Limb (tissue), 2 donors: ENCODE measurements around the gene PLSCR1.
"Not testable (repeated sequence)": the region's sequence is repeated elsewhere in the genome, so short reads cannot be mapped to it uniquely, and the experiment has no call there.

Experiments
- DNase-seq, 2 donors: peaks; one replicate each; pipeline ENCODE4 v3.0.0-alpha.2; 2016; ENCODE audit errors: extremely low spot score in 2 of 2

The PLSCR1 gene

DNA sequence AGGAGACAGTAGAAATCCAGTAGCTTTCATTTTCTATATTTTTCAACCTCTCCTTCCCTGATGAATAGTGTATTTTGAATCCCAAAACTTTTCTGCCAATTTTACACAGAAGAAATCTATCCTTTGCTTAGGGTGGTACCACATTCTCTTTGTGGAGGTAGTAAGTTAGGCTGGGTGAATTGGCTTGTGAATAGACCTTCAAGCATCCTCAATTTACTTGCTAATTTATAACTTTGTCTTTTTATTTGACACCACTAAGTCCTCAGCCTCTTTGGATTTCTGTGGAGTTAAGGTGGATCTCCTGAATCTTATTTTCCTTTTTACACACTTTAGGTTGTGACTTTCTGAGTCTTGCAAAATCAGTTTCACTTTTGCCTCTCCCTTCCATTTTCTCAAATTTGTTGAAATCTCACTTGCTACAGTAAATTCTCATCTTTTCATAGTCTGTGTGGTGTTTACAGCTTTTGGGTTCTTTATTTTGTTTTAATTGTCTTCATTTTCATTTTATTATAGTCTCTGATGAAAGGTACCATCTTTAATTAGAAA is 5.7 kb upstream of the PLSCR1 start:
- no peak for DNase-seq

DNA sequence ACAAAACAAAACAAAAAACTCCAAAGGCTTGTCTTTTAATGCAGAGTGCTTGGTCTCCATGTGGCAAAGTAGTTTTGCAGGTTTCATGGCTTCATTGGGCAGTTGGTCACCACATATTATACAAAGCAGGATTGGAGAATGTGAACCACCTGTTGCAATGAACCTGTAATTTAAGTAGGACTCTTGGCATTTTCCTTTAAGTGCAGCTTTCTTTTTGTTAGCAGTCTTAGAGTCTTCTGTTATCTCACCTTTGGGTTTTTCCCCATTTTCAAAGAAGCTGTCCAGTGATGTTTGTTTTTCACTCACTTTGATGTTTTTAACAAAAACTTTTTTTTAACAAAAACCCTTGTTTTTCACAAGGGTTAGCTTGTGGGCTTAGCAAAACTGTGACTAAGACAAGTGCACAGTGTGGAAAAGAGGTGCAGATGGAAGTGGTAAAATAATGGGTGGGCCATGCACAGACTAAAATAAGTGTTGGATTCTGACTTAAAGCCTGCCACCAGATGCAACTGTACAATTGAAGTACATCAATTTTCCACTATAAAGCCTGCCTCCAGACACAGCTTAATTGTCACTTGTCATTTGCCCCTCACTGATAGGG is 2.9 kb upstream of the PLSCR1 start:
- DNase-seq, result no peak

DNA sequence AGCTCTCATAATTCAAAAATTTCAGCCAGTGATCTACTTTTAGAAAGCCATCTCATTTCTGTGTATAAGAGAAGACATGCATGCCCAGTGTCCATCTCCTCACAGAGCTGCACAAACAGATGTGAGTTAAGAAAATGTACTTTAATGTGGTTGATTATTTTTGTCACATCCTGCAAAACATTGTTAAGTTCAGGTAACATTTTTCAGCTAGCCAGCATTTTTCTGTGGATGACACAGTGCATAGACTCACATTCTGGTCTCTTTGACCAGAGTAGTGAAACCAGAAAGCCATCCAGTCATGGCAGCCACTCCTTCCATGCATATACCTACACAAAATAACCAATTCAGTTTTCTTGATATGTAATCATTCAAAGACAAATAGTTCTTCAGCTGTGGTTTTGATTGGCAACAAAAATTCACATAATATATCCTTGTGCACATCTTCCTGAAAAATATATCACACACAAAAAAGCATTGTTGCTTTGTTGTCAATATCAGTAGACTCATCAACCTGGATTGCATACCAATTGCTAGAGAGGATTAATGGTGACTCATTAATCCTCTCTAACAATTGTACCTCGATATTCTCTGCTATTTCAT is 2.1 kb upstream of the PLSCR1 start:
- DNase-seq, result no peak

DNA sequence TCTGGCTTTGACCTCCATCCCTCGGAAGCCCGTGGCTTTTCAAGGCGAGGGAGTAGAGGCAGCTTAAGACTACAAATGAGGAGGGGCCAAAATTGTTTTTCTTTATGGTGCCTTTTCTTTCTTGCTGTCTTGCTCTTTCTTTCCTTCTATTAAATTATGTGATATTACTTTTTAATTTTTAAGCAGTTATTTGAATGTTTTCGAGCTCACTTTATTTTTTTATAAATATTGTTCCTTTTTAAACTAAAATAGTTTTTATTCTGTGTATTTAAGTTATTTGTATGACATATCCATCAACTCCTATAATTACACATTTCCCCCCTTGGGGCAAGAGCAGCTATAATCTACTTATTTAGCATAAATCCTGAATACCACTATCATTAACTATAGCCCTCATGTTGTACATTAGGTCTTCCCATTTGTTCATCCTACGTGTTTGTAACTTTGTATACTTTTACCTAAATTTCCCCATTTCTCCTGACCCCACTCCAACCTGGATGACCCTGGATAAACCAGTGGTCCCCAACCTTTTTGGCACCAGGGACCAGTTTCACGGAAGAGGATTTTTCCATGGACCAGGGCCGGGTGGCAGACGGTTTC is 622 bp upstream of the PLSCR1 start:
- no peak for DNase-seq

DNA sequence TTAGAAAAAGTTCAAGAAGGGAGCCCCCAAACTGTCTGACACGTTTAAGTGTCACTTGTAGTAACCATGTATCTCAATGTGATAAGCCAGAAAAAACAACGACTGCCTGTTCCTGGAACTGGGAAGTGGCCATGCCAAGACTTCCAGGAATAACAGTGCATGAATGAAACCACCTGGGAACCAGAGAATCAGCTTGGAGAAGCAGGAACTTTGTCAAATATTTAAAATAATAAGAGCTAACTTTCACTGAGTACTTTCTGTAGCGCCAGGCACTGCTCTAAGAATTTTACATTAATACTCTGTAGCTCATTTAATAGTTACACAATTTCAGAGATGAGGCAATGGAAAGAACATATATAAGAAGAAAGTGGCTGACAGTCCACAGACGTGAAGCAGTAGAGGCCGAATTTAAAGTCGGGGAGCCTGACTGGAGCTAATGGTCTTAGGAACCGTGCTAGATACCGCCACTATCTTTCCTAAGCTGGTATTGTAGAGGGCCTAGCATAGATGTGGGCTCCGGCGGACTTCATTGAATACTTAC is 876 bp downstream of the PLSCR1 start:
- DNase-seq, result peak; percentile 36 to 60

DNA sequence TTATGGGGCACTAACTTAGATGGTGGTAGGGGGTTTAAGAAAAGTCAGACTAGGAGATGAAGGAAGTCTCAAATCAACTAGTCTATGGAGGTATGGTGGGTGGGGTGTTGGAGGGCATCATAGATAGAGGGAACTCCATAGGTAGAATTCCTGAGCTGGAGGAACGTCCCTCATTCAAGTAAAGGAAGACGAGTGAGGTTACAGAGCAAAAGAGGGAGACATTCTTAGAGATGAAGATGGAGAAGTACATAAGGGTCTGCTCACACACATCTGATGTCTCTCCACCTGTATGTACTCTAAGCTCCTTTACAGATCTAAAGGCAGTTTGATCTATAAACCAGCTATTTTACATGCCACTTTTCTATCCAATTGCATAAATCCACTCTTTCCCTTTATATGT is 1.4 kb downstream of the PLSCR1 start:
- DNase-seq, result no peak

DNA sequence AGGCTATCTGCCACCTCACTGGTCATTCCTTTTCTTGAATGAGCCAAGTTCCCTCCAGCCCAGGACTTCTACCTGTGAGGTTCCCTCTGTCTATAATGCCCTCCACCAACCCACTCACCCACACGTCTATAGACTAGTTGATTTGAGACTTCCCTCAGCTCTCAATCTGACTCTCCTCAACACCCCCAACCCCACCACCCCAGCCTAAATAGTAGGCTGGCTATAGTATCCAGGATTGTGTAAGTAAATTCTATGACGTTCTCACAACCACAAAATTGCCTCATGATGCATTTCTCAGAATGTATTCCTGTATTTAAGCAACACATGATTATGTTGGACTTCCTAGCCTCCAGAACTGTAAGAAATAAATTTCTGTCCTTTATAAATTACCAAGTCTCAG is 2.2 kb downstream of the PLSCR1 start:
- DNase-seq, result no peak

DNA sequence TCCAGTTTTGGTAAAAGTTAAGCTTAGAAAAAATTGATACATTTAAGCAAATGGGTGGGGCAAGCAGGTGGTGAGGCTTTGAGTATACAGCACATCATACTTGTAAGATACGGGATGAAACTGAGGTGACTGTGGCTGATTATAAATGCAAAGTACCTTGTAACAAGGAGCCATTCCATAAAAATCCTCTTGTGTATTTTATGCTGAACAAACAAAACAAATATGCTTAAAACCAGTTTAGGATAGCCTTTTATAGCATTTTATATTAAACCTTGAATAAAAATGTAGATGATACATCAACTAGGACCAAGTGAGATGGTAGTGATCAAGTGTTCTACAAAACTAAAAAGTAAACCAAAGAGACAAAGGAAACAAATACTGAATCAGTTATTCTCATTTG is 3.4 kb downstream of the PLSCR1 start:
- DNase-seq, result no peak

DNA sequence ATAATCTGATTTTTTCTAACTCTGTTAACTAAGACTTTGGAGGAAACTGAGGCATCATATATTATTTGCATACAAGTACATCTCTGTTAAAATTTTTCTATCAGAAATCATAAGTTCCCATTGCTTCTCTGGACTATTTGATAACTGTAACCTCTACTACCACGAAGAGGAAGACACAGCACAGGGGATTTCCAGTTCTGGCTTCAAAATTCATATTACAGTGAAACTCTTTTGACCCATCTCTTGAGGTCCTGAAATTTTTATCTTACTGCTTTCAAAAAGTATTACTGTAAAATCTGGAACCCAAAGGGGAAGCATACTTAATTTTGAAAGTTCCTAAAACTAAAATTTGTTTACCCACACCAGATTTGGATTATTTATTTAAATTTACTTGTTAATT is 4.2 kb downstream of the PLSCR1 start:
- DNase-seq, result no peak

DNA sequence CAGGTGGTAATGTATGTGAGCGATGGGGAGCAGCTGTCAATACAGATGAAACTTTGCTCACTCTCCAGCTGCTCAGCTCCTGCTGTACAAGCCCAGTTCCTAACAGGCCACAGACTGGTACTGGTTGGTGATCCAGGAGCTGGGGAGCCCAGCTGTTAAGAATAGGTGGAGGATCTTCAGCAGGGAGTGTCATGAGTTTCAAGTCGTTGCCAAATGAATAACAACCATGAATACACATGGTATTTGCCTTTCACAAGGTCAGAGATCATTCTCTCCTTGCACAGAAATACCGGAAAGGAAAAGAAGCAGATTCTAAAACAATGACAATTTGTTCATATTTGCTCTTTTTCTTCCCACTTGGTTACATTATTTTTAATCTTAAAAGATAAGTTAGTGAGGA is 5.1 kb downstream of the PLSCR1 start:
- DNase-seq, result no peak

DNA sequence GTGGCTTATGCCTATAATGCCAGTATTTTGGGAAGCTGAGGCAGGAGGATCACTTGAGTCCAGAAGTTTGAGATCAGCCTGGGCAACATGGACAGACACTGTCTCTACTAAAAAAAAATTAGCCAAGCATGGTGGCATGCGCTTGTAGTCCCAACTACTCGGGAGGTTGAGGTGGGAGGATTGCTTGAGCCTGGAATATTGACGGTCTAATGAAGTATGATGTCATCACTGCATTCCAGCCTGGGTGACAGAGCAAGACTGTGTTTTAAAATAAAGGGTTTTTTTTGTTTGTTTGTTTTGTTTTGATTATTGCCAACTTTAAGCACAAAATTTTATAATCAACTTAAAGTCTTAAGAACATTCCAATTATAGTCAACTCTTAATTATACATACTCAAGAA is 6.8 kb downstream of the PLSCR1 start:
- no peak for DNase-seq

DNA sequence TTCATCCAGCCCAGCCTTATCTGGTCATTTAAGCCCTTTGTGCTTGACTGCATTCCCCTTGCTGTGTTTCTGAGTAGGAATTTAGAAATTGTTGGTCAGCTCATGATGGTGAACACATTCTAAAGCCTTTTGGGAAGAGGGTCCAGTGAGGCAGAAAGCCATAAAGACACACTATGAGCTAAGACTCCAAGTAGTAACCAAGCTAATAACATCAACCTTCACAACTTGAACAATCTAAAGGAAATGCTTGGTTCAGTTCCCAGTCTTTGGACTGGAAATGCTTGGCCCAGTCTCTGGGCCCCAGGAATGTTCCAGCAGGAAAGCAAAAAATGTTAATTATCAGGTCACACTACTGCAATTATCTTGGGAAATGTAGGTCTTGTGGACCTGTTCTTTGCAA is 7.7 kb downstream of the PLSCR1 start:
- no peak for DNase-seq

DNA sequence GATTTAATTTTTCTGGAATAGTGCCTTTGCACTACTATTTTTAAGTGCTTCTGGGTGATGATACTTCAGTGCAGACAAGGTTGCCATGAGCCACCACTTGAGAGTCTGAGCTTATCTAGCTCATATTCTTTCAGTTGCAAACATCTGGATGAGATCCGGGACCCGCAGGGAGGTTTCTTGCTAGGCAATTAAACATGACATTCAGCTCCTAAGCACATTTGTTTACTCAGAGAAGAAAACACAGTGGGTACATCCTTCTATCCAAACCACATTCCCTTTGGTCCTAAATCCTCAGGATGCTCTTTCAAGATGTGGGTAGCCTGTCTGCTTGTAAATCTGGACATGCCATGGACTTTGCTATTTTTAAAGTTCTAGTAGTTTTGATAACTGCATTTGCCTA is 12.0 kb downstream of the PLSCR1 start:
- no peak for DNase-seq

DNA sequence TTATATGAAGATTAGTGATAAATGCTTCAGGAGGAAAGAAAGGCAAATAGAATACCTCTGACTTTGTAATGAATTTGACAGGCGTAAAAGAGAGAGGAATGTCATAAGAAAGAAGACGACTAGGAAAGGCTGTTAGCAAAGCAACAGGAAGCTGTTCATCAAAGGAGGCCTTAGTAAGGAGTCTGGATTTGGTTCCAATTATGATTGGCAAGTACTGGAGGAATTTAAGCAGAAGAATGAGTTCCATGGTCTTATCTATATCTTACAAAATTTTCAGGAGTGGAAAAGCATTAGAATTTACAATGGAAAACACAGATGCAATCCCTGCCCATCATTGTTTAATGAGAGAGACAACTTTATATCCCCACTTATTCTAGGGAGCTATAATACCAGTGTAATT is 13.8 kb downstream of the PLSCR1 start:
- DNase-seq, result no peak

DNA sequence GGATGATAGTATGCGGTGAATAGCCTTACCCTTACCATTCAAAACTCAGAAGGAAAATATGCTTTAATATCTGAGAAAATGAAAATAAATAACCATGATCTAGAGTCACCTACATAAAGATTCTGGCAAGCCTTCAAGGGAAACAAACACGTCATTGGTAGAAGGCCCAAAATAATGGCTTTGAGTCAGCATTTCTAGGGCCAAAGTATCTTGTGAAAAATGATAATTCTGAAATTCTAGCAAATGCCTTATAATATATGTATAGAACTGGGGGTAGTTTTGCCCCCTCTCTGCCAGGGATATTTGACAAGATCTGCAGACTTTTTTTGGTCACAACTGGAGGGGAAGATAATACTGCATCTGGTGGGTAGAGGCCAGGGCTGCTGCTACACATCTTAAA is 15.4 kb downstream of the PLSCR1 start:
- DNase-seq, result no peak

DNA sequence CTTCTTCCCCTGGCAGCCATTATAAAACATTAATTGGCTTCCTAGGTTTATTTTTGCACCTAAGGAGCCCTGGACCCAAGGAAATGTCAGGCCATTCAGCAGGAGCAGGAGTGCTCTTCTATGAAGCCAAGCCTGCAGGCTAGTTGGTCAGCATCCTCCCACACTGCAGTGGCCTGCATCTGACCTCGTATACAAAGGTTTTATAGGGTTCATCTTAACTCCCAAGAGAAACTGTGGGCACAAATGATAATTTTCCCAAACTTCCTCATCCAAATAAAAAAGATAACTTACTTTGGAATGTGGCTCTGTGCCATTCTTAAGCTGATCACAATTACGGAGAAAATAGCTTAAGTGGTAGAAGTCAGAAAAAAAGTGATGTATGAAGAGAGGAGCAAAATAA is 19.4 kb downstream of the PLSCR1 start:
- no peak for DNase-seq

DNA sequence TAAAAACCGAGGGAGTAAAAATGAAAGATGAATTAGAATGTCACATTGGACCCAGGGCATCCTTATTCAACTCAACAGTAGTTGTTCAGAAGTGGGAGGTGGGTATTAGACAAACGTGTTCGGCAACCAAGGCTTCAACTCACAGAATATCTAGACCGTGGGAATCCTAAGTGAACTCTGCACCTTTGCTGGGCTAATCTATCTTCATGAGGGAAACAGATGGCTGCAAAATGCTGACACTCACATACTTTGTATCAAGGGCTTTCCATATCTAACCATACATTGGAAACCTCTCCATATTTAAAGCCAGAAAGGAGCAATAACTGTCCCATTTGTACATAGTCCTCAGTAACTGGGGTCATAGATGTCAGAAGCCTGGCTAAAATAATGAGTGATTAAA is 20.9 kb downstream of the PLSCR1 start:
- no peak for DNase-seq

DNA sequence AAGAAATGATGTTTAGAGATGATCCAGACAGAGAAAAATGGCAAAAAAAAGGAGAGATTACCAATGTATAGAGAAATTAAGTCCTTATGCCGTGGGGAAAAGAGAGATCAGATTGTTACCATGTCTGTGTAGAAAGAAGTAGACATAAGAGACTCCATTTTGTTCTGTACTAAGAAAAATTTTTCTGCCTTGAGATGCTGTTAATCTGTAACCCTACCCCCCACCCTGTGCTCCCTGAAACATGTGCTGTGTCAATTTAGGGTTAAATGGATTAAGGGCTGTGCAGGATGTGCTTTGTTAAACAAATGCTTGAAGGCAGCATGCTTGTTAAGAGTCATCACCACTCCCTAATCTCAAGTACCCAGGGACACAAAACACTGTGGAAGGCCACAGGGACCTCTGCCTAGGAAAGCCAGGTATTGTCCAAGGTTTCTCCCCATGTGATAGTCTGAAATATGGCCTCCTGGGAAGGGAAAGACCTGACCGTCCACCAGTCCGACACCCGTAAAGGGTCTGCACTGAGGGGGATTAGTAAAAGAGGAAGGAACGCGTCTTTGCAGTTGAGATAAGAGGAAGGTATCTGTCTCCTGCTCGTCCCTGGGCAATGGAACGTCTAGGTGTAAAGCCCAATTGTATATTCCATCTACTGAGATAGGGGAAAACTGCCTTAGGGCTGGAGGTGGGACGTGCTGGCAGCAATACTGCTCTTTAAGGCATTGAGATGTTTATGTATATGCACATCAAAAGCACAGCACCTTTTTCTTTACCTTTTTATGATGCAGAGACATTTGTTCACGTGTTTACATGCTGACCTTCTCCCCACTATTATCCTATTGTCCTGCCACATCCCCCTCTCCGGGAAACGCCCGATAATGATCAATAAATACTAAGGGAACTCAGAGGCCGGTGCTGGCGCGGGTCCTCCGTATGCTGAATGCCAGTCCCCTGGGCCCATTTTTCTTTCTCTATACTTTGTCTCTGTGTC is 21.9 kb downstream of the PLSCR1 start:
- not testable (repeated sequence) for DNase-seq

DNA sequence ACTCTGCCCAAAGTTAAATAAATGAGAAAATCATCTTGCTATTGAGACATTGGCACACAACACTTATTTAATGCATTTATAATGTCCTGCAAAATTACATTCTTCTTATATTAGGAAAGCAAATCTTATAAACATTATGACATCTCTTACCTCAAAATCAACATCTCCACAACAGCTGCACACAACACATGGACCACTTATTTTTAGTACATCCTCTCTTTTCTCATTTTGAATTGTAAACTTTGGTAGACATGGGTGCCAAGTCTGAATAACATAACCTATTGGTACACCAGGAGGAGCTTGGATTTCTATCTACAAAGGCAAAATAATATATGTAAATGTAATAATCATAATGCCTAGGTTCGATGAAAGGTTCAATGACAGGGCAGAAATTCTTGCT is 23.0 kb downstream of the PLSCR1 start:
- DNase-seq, result no peak

DNA sequence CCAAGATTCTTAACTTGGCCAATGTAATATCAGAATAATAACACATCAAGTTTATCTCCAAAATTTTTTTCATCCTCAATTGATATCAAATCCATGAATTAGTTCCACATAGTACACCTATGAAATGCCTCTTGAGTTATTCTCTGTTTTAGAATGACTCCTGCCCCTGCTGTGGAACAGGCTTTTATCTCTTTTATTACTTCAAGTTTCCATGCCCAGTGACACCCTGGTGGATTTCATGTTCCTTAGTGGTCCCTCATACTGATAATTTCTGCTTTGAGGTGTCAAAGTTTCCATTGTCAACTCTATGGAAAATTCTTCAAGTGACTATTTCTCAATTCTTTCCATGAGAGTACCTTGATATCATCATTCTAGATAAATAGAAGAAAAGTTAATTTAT is 24.6 kb downstream of the PLSCR1 start:
- no peak for DNase-seq

DNA sequence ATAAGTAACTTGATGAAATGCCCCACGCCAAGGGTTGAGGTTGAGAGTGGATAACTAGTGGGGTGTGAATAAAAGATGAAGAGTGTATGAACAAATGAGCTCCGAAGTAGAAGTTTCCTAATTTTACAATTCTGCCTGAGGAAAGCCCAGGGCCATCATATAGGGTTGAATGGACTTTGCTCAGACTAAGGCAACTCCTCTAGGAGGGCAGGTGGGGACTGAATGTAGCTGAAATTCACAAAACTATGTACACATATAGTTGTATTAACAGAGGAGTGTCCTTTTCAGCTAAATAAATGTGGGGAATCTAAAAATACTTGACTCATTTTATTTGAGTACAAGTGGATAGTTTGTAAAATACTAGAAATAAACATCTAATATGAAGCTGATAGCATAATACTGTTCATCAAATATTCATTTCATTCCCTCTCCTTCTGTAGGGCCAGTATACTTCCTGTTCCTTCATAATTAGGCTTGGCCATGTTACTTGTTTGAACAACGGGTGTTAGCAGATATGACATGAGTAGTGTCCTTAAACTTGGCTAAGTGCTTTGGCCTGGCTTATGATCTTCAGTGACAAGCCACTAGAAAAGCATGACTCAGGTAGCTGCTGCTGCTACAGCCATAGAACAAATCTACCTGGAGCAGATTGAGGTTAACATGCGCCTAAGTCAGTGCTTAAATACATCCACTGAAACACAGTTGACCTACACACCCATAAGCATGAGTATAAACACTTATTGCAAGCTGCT is 26.5 kb downstream of the PLSCR1 start:
- DNase-seq, result no peak
